ENCODE results near the gene HCRTR1. TPM values are rescaled to one million over a fixed set of nuclear protein-coding genes. Genes with fewer than 3 reads are reported as not detected.

HCRTR1 gene
- total RNA-seq, 1 experiment from 2014 or later = not detected

DNA sequence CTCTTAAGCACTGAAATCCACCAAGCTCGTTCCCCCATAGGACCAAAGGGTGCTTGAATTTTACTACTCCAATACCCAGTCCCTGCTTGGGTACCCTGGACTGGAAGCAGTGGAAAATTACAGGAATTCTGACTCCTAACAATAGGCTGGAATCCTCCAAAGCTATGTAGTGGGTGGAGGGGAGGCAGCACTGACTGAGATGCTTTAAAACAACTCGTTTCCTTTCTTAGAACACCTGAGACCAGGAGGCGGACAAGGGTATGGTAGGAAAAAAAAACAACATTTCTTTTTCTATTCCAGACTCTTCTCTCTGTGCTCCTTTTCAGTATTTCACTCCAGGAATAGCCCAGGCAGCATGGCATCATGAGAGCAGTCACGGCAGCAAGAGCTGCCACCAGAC lies 24.9 kb downstream of the HCRTR1 start:
- no peak for DNase-seq (ENCODE audit: low read depth)
- in situ Hi-C loops (cut with HindIII; ENCODE audit: low pct_unique_long_range_greater_than_20kb, low sequenced_read_pairs) = no loop called here

DNA sequence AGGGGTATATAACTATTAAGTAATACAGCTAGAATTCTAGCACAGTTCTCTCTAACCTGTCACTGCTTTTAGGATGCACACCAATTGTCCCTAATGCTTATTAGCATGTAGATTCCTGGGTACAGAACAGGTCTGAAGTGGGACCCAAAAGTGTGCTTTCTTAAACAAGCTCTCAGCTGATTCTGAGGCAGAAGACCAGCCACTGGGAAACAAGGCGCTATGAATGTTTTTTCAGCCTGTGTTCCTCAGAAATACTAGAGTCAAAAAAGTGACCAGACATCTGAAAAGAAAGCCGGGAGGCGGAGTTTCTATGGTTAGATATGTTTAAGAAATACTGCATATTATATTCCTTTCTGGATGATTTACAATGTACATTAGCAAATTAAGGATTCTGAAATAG lies 25.4 kb downstream of the HCRTR1 start:
- no peak for DNase-seq (ENCODE audit: low read depth)
- in situ Hi-C loops (cut with HindIII; ENCODE audit: low pct_unique_long_range_greater_than_20kb, low sequenced_read_pairs) = no loop called here

DNA sequence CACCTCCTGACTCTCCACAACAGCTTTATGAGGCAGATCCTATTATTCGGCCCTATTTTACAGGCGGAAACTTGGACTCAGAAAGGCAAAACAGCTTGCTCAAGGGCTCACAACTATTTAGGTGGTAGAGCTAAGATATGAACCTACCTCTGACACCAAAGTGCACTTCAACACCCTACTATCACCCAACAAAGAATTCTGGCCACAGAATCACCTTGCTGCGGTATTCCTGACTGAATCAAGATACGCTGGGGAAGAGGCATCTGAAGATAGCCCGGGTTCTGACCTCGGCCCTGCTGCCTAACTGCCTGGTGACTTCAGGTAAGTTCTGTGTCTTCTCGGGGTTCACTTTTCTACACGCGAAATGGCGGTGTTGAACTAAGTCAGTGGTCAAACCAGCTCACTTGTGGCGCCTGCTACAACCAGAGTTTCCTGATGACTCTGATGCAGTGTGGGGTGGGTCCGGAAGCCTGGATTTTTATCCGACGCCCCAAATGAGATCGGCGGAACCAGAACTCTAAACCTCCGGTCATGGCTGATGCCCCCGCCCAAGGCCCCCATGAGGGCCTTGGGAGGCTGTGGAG lies 26.6 kb downstream of the HCRTR1 start:
- in situ Hi-C loops (cut with HindIII; ENCODE audit: low pct_unique_long_range_greater_than_20kb, low sequenced_read_pairs) = no loop called here
- no peak for DNase-seq (ENCODE audit: low read depth)

DNA sequence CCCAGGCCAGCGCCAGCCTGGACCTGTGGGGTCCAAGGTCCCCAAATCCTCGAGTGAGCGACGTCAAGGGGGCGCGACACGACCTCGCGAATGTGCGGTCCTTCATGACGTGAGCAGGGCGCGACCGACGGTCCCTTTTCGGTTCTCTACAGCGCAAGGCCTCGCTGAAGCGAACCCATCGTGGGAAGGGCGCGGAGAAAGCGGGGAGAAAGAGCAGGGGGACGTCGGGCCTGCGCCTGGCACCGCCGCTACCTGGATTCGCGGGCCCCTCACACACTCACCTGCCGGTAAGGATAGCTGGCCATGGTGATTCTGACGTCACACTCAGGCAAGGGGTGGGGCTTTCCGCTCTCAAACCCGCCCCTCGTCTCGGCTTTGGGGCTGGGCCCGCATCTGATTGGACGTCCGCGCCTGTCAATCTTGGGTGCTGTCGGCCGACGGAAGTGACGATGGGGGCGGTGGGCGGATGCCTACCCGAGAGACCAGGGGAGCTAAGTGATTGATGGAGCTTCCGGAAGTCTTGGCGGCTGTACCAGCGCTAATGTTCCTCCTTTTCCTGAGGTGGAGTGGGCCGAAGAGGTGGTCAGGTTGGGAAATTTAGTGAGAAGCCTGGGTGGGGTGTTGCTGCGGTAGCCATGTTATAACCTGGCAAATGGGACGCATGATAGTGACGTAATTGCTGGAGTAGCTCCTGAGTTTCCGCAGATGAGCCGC lies 27.2 kb downstream of the HCRTR1 start, which contains the start of gene PEF1:
TSS of gene PEF1 (minus strand) at position 317 of the 714 bp plus-strand sequence. CDS start at position 305, 12 bp downstream.
- peak; percentile 98 for DNase-seq (ENCODE audit: low read depth)
- in situ Hi-C loops (cut with HindIII; ENCODE audit: low pct_unique_long_range_greater_than_20kb, low sequenced_read_pairs) = no loop called here

DNA sequence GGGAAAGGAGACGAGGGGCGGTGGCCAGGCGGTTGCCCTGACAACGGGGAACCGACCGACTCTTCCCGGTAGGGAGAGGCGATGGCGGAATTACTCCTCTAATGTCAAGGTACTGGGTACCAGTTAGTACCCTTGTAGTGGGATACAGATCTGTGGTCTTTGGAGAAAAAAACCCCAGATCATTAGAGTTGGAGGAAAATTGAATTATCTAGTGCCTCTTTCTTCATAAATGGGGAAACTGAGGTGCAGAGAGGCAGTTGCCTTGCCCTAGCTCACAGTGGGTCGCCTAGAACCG lies 27.7 kb downstream of the HCRTR1 start:
- no peak for DNase-seq (ENCODE audit: low read depth)
- in situ Hi-C loops (cut with HindIII; ENCODE audit: low pct_unique_long_range_greater_than_20kb, low sequenced_read_pairs) = no loop called here

DNA sequence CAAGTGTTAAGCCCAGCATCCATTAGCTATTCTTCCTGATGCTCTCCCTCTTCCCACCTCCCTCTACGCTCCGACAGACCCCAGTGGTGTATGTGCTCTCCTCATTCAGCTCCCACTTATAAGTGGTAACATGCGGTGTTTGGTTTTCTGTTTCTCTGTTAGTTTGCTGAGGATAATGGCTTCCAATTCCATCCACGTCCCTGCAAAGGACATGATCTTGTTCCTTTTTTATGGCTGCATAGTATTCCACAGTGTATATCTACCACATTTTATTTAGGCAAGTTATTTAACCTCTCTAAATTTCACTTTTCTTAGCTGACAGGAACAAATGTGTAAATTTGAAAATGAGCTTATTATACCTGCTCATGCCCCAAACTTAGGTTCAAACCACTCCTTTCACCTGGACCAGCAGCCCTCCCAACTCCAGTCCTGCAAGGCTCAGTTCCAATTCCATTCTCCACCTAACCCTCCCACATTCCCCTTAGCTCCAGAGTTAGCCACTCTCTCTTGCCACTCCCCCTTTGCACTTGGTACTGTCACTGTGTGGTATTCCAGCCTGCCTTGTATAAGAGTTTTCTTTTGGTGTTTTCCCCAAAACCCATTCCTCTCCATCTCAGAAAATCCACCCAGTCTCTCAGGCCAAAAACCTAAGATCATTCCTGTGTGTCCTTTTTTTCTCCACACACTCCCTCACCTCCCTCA lies 28.9 kb downstream of the HCRTR1 start:
- in situ Hi-C loops (cut with HindIII; ENCODE audit: low pct_unique_long_range_greater_than_20kb, low sequenced_read_pairs) = no loop called here
- no peak for DNase-seq (ENCODE audit: low read depth)

DNA sequence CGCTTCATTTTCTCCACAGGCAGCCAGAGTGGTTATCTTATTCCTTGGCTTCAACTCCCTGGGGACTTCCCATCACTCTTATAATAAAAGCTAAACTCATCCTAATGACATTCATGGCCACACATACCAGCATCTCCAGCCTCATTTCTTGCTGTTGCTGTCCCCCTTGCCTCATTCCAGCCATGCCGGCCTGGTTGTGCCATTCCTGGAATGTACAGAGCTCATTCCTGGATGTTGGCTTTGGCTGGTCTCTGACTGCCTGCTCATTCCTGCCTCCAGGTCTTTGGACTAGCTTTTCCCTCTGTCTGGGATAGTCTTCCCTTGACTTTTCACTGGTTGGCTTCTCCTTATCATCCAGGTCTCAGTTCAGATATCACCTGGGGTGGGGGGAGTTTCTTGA lies 29.6 kb downstream of the HCRTR1 start:
- in situ Hi-C loops (cut with HindIII; ENCODE audit: low pct_unique_long_range_greater_than_20kb, low sequenced_read_pairs) = no loop called here

DNA sequence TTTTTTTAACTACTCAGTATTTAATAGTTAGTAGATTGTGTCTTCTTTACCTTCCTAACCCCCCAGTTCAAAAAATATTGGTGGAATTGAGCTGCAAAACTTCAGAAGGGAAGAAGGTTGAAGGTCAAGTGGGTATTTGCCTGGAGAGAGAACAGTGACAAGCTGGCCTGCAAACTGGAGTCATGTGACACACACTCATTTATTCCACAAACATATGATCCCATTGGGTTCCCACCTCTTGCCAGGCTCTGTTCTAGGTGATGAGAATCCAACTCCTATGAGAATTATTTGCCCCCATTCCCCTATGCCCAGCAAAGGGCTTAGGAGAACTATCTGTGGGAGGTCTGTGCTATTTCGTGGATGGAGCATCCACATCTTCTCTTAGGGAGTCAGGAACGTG lies 30.7 kb downstream of the HCRTR1 start:
- in situ Hi-C loops (cut with HindIII; ENCODE audit: low pct_unique_long_range_greater_than_20kb, low sequenced_read_pairs) = no loop called here
- DNase-seq (ENCODE audit: low read depth) = no peak

More for the DNA sequence above, 29.6 kb downstream of the HCRTR1 start:
- DNase-seq (ENCODE audit: low read depth) = no peak

DNA sequence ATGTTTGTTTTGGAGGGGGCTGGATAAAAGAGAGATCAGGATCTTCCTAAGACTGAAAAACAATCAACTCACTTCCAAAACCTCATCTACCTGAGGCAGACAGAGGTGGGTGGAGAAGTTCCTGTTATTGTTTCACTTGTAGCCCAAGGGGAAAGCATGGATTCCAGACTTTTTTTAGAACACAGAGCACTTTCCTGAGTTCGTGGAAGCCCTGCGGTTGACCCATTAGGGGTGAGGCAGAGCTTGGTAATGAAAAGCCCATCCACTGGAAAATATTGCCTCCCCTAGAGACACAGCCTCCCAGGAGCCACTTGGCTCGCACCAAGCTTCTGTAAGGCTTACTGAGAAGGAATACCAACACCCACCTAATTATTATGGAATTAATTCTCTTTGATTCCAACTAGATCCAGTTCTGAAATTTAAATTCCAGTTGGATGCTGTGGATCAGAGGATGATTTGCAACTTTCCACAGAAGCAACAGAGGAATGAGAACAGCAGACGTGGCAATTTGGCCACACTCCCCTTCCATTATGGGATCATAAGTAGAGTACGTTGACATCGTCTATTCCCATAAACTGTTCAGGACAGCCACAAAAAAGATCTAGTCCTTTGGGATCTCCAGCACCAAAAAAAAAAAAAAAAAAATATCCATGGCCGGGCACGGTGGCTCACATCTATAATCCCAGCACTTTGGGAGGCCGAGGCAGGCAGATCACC lies 31.3 kb downstream of the HCRTR1 start:
- in situ Hi-C loops (cut with HindIII; ENCODE audit: low pct_unique_long_range_greater_than_20kb, low sequenced_read_pairs) = no loop called here
- DNase-seq (ENCODE audit: low read depth) = no peak

DNA sequence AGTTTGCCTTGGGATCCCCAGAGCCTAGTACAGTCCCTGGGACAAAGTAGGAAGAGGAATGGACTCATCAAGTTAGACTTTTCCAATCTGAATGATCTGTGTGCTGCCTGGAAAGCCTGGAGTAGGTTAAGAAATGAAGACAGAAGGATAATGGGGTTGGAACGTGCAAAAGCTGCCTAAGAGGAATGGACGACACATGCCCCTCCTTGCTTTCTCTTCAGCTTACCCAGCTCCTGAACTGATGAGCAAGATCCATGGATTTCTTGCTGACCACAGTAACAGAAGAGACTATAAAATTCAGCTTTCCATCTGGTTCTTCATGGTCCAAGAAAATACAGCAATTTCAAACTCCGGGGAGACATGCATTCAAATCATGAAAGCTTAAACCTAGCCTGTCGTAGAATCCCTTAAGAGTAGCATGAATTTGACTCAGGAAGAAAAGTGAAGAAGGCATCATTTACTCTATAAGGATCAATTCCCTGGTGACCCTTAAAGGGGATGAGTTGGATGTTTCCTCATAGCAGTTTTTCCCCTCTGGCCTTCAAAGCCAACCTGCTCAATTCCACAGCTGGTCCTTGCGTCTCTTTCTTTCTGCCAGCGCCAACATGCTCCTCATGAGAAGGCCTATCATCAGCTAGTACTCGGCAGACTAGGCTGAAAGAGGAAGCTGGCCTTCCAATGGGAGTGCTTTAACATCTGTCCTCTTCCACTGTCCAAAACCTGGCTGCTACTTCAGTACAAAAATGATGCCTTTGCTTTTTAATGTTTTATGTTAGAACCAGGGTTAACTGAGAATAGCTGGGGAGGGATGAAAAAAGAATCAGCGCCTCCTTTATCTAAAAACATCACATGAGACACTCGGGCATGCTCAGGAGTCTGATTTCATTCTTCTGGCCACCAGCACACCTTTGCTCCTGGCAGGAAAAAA lies 32.9 kb downstream of the HCRTR1 start:
- in situ Hi-C loops (cut with HindIII; ENCODE audit: low pct_unique_long_range_greater_than_20kb, low sequenced_read_pairs) = no loop called here
- no peak for DNase-seq (ENCODE audit: low read depth)

DNA sequence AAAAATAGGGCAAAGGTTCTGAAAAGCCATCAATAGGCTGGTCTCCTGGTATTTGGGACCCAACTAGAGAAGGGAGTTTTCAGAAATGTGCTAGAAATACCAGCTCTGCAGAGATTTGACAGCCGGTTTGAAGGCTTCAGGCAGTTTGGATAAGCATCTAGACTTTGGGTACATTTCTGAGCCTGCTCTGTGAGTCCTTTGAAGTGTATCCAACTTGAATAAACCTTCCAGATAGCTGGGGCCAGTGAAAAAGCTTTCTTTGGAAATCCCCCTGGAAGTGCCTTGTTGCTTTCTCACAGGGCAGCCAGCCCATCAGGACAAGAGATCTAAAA lies 33.6 kb downstream of the HCRTR1 start:
- in situ Hi-C loops (cut with HindIII; ENCODE audit: low pct_unique_long_range_greater_than_20kb, low sequenced_read_pairs) = no loop called here
- DNase-seq (ENCODE audit: low read depth) = no peak

DNA sequence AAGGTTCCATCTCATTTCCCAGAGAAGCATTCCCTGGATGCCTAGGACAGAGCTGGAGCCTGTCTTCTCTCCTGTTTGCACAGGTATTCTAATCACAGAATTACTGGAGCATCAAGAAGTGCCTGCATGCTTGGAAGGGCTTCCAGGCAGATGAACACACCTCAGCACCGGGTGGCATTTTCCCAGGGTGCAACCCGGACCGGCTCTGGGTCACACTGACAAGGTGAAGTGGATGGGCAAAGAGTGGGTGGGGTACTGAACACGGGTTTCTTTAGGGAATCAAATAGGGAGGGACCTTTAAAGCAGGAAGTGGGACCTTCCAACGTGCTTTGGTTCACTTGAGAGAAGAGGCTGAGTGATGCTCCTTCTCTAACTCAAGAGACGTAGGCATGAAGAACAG lies 34.3 kb downstream of the HCRTR1 start:
- in situ Hi-C loops (cut with HindIII; ENCODE audit: low pct_unique_long_range_greater_than_20kb, low sequenced_read_pairs) = no loop called here

DNA sequence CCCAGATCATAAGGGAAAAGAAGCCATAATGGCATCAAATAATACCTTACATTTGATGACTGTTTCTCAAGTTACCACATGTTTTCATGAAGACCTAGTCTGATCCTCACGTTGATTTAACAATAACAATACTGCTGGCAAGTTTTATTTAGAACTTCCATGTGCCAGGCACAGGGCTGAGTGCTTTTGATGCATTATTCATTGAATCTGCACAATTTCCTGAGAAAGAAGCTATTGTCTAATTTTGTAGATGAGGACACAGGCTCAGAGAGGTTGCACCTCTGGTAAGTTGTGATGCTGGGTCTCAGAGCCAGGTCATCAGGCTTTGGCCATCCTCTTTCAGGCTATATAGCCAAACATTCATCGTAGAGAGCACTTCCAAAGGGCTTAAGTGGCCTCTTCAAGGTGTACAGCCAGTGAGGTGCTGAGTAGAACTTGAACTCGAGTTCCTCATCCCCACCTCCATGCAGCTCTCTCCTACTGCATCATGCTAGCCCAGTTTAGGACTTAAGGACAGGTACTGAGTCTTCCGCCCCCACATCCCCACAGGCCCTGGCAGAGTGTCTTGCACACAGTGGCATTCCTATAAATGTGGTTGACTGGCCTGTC lies 35.5 kb downstream of the HCRTR1 start:
- no peak for DNase-seq (ENCODE audit: low read depth)
- in situ Hi-C loops (cut with HindIII; ENCODE audit: low pct_unique_long_range_greater_than_20kb, low sequenced_read_pairs) = no loop called here

More for the DNA sequence above, 34.3 kb downstream of the HCRTR1 start:
- DNase-seq (ENCODE audit: low read depth) = no peak

DNA sequence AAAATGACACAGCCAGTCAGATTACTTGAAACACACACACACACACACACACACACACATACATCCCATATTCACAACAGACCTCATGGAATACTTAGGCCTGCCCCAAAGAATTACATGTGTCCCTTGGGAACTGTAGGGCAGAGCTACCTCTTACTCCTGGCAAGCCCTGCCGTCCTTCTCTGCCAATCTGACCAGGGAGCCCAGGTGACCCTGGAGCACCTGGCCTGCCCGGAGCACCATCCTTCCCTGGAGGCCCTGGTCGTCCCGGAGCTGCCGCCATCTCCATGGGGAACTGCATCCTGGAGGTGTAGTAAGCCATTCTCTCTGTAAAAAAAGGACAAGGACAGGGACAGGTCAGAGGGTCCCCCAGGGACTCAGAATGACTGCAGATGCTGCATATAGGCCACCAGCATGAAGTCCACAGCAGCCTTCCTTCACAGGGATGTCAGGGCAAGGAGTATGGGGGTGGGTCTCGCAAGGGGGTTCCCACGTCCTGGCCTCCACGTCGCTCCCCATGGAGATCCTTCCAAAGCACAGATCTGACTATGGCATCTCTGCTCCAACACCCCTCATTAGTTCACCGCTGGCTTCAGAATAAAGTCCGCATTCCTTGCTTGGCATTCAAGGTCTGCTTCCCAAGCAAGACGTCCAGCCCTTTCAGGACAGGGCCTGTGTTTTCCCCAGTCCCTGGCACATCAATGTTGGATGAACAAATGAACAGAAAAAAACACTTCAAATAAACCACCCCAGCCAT lies 36.4 kb downstream of the HCRTR1 start:
- in situ Hi-C loops (cut with HindIII; ENCODE audit: low pct_unique_long_range_greater_than_20kb, low sequenced_read_pairs) = no loop called here
- no peak for DNase-seq (ENCODE audit: low read depth)

DNA sequence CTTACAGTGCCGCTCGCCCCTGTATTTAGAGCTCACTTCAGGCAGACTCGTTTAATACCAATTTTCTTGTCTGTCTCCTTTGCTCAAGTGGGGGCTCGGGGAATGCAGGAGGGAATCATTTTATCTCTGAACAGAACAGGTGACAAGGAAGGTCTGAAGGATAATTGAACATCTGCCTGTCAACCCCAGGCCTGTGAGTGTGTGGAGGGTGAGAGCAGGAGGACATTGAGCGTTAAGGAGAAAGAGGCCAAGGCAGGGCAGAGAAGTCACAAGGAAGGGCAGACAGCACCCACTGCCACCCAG lies 36.9 kb downstream of the HCRTR1 start:
- in situ Hi-C loops (cut with HindIII; ENCODE audit: low pct_unique_long_range_greater_than_20kb, low sequenced_read_pairs) = no loop called here
- DNase-seq (ENCODE audit: low read depth) = no peak

DNA sequence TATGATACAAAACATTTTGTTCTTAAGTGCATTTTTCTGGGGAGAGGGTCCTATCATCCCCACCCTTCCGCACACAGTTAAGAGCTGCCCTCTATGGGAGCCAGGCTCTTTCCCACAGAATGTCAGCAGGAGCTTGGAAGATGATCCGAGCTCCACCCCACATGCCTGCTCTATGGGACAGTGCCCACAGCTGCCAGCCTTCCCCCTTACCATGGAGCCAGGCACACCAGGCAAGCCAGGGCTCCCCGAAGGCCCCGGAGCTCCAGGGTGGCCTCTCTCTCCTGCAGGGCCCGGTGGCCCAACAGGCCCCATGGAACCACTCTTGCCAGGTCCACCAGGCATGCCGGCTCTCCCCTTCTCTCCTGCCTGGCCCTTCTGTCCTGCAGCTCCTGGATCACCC lies 37.6 kb downstream of the HCRTR1 start:
- in situ Hi-C loops (cut with HindIII; ENCODE audit: low pct_unique_long_range_greater_than_20kb, low sequenced_read_pairs) = no loop called here

DNA sequence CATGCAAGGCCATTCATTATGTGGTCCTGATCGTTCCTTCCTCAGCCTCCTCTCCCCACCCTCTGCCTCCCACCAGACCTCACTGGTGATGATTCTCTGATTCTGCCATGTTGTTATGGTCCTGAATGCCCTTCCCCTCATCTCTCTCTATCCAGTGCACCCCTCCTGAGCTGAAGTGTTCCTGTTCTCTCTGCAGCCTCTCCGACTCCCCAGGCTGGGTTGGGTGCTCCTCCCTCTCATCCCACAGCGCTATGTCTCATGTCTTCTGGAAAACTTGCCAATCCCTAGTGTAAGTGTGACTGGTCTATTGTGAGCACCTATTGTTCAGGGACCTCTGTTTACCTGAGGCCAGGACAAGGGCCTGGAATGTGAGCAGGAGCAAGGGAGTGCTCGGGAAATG lies 38.3 kb downstream of the HCRTR1 start:
- DNase-seq (ENCODE audit: low read depth) = no peak
- in situ Hi-C loops (cut with HindIII; ENCODE audit: low pct_unique_long_range_greater_than_20kb, low sequenced_read_pairs) = no loop called here

More for the DNA sequence above, 37.6 kb downstream of the HCRTR1 start:
- no peak for DNase-seq (ENCODE audit: low read depth)

Measured in Caki2 (cell line).